Stimulated activated naive CD8-positive, alpha-beta T cell treated with anti-CD3 and anti-CD28 coated beads, Interleukin-15, amount 100 ng/mL, for 72 hours (primary cell): ENCODE data around the gene SREBF2.
A peak's percentile ranks its signal among the peaks of the same experiment; 100 is the strongest.

ENCODE experiments used
- ATAC-seq: fragments of 150-1000 bp; cut with Tn5 transposase; 2 replicates; pipeline ENCODE4 v1.10.0; 2021; ENCODE audit warnings: mild to moderate bottlenecking, moderate library complexity
- DNase-seq, 2 donors: peaks; one replicate each; pipeline ENCODE4 v3.0.0; 2021 to 2022
- H3K27ac Mint-ChIP-seq, 2 donors: one replicate each; pipeline ENCODE4 v1.8.0; 2022; ENCODE audit warnings: mild to moderate bottlenecking in 2 of 2, mixed read lengths in 2 of 2, moderate library complexity in 2 of 2
- H3K27me3 Mint-ChIP-seq: one replicate; pipeline ENCODE4 v1.8.0; 2022; ENCODE audit warnings: mixed read lengths
- H3K4me1 Mint-ChIP-seq: one replicate; pipeline ENCODE4 v1.8.0; 2022; ENCODE audit warnings: mild to moderate bottlenecking, mixed read lengths
- H3K4me3 Mint-ChIP-seq, 2 donors: one replicate each; pipeline ENCODE4 v1.8.0; 2022; ENCODE audit warnings: mild to moderate bottlenecking in 2 of 2, mixed read lengths in 2 of 2, moderate library complexity in 1 of 2
- H3K9me3 Mint-ChIP-seq, 2 donors: one replicate each; pipeline ENCODE4 v1.8.0; 2022; ENCODE audit warnings: mixed read lengths in 2 of 2

The SREBF2 gene

GRCh38 chr22:41832553-41833368 is at the start of gene SREBF2:
TSS of gene SREBF2 (plus strand) at chr22:41833105. CDS start at chr22:41833271, 166 bp downstream.
- Mint-ChIP-seq H3K4me3 (peak within 1 kb of the TSS; percentile 88 to 97), H3K9me3 (no peaks in the 10 kb centered on the region), H3K27ac (peak within 1 kb of the TSS; percentile 99), H3K4me1 (peaks cover 55% of the 10 kb centered on the region), H3K27me3 (no peaks in the 10 kb centered on the region)
- ATAC-seq (peak; percentile 96), DNase-seq (peak; percentile 97 to 98)

GRCh38 chr22:41787331-41787730 is 45.6 kb upstream of the SREBF2 start:
- no peak overlapping the region for H3K4me3 Mint-ChIP-seq
- no peaks in the 10 kb centered on the region for H3K27me3 Mint-ChIP-seq
- no peak overlapping the region for H3K27ac Mint-ChIP-seq
- no peak for ATAC-seq
- DNase-seq: no peak
- no peaks in the 10 kb centered on the region for H3K9me3 Mint-ChIP-seq
- H3K4me1 Mint-ChIP-seq: peaks cover 18% of the 10 kb centered on the region

GRCh38 chr22:41793871-41794270 is 39.0 kb upstream of the SREBF2 start:
- H3K27ac Mint-ChIP-seq: peak overlapping the region in 1 of 2 donors; percentile 63
- ATAC-seq (no peak), DNase-seq (no peak)
- H3K27me3 Mint-ChIP-seq: no peaks in the 10 kb centered on the region
- H3K9me3 Mint-ChIP-seq: no peaks in the 10 kb centered on the region
- H3K4me3 Mint-ChIP-seq: no peak overlapping the region
- peaks cover 3% of the 10 kb centered on the region for H3K4me1 Mint-ChIP-seq

GRCh38 chr22:41798736-41799135 is 34.2 kb upstream of the SREBF2 start:
- DNase-seq: no peak
- Mint-ChIP-seq H3K27me3 (no peaks in the 10 kb centered on the region), H3K4me1 (peaks cover 36% of the 10 kb centered on the region), H3K9me3 (no peaks in the 10 kb centered on the region), H3K4me3 (no peak overlapping the region), H3K27ac (peak overlapping the region in 1 of 2 donors; percentile 60)
- ATAC-seq: no peak

GRCh38 chr22:41799486-41800347 is 33.2 kb upstream of the SREBF2 start:
- ATAC-seq (peak; percentile 53), DNase-seq (no peak)
- peak overlapping the region; percentile 94 to 99 for H3K4me3 Mint-ChIP-seq
- H3K27ac Mint-ChIP-seq: peak overlapping the region; percentile 98 to 99
- no peaks in the 10 kb centered on the region for H3K27me3 Mint-ChIP-seq
- peaks cover 46% of the 10 kb centered on the region for H3K4me1 Mint-ChIP-seq
- no peaks in the 10 kb centered on the region for H3K9me3 Mint-ChIP-seq

GRCh38 chr22:41800348-41801146 is 32.4 kb upstream of the SREBF2 start, which contains the start of gene CCDC134:
TSS of gene CCDC134 (plus strand) at chr22:41800679. CDS start at chr22:41808891, 8,212 bp downstream.
- H3K27ac Mint-ChIP-seq: peak within 1 kb of the TSS; percentile 98 to 99
- peak; percentile 91 to 93 for DNase-seq
- peak; percentile 98 for ATAC-seq
- H3K4me3 Mint-ChIP-seq: peak within 1 kb of the TSS; percentile 94 to 99
- H3K27me3 Mint-ChIP-seq: no peaks in the 10 kb centered on the region
- peaks cover 51% of the 10 kb centered on the region for H3K4me1 Mint-ChIP-seq
- no peaks in the 10 kb centered on the region for H3K9me3 Mint-ChIP-seq

- Mint-ChIP-seq H3K4me3 (peak overlapping the region; percentile 94 to 99), H3K9me3 (no peaks in the 10 kb centered on the region), H3K27ac (peak overlapping the region; percentile 98 to 99), H3K4me1 (peaks cover 51% of the 10 kb centered on the region), H3K27me3 (no peaks in the 10 kb centered on the region)
- ATAC-seq (no peak), DNase-seq (peak in 1 of 2 donors; percentile 12)
Observed at GRCh38 chr22:41801147-41801819, 31.6 kb upstream of the SREBF2 start.

- peaks cover 51% of the 10 kb centered on the region for H3K4me1 Mint-ChIP-seq
- ATAC-seq: no peak
- no peak for DNase-seq
- H3K27me3 Mint-ChIP-seq: no peaks in the 10 kb centered on the region
- no peaks in the 10 kb centered on the region for H3K9me3 Mint-ChIP-seq
- H3K4me3 Mint-ChIP-seq: peak overlapping the region; percentile 94 to 99
- H3K27ac Mint-ChIP-seq: peak overlapping the region in 1 of 2 donors; percentile 2
Observed at GRCh38 chr22:41801886-41802285, 31.0 kb upstream of the SREBF2 start.

- DNase-seq: no peak
- no peak overlapping the region for H3K27ac Mint-ChIP-seq
- peaks cover 36% of the 10 kb centered on the region for H3K4me1 Mint-ChIP-seq
- H3K9me3 Mint-ChIP-seq: no peaks in the 10 kb centered on the region
- no peak for ATAC-seq
- H3K4me3 Mint-ChIP-seq: no peak overlapping the region
- H3K27me3 Mint-ChIP-seq: no peaks in the 10 kb centered on the region
Observed at GRCh38 chr22:41805639-41806038, 27.3 kb upstream of the SREBF2 start.

- Mint-ChIP-seq H3K27ac (no peak overlapping the region), H3K4me3 (no peak overlapping the region), H3K4me1 (peaks cover 18% of the 10 kb centered on the region), H3K9me3 (no peaks in the 10 kb centered on the region), H3K27me3 (no peaks in the 10 kb centered on the region)
- no peak for DNase-seq
- ATAC-seq: no peak
Observed at GRCh38 chr22:41808400-41808799, 24.5 kb upstream of the SREBF2 start.

- Mint-ChIP-seq H3K9me3 (no peaks in the 10 kb centered on the region), H3K27ac (no peak overlapping the region), H3K4me3 (no peak overlapping the region), H3K4me1 (peaks cover 2% of the 10 kb centered on the region), H3K27me3 (no peaks in the 10 kb centered on the region)
- ATAC-seq: no peak
- DNase-seq: no peak
Observed at GRCh38 chr22:41810022-41810421, 22.9 kb upstream of the SREBF2 start.

GRCh38 chr22:41812805-41813545 is 19.9 kb upstream of the SREBF2 start:
- H3K27me3 Mint-ChIP-seq: no peaks in the 10 kb centered on the region
- H3K9me3 Mint-ChIP-seq: no peaks in the 10 kb centered on the region
- DNase-seq (no peak), ATAC-seq (no peak)
- H3K4me1 Mint-ChIP-seq: peaks cover 4% of the 10 kb centered on the region
- no peak overlapping the region for H3K4me3 Mint-ChIP-seq
- H3K27ac Mint-ChIP-seq: no peak overlapping the region

- Mint-ChIP-seq H3K27me3 (no peaks in the 10 kb centered on the region), H3K9me3 (no peaks in the 10 kb centered on the region), H3K4me1 (peaks cover 4% of the 10 kb centered on the region), H3K4me3 (no peak overlapping the region), H3K27ac (peak overlapping the region in 1 of 2 donors; percentile 23)
- ATAC-seq: no peak
- DNase-seq: no peak
Observed at GRCh38 chr22:41813726-41814410, 19.0 kb upstream of the SREBF2 start.

GRCh38 chr22:41815716-41816115 is 17.2 kb upstream of the SREBF2 start:
- no peak for ATAC-seq
- no peak overlapping the region for H3K4me3 Mint-ChIP-seq
- H3K9me3 Mint-ChIP-seq: no peaks in the 10 kb centered on the region
- no peak for DNase-seq
- H3K4me1 Mint-ChIP-seq: peaks cover 4% of the 10 kb centered on the region
- no peak overlapping the region for H3K27ac Mint-ChIP-seq
- no peaks in the 10 kb centered on the region for H3K27me3 Mint-ChIP-seq
